MM.1S (cell line): ENCODE measurements around the gene RNASE8.

ENCODE experiments used
- EZH2 ChIP-seq: fragments of 300-600 bp; sonication (generic); optimal IDR thresholded peaks from 2 replicates; pipeline ENCODE3; 2017; ENCODE audit warnings: low read depth, mild to moderate bottlenecking, antibody characterized with exemption, low read length, mixed read lengths
- EZH2phosphoT487 ChIP-seq: fragments of 300-600 bp; sonication (generic); IDR thresholded peaks from 2 replicates; pipeline ENCODE4 v1.6.1; 2018; ENCODE audit warnings: antibody characterized with exemption, low read length
- TF ChIP-seq, protein P1 (sequence below): fragments of 300-600 bp; sonication (generic); IDR thresholded peaks from 2 replicates; pipeline ENCODE4 v1.5.1; 2016; ENCODE audit warnings: antibody characterized with exemption, low read length, mixed read lengths

DNA sequence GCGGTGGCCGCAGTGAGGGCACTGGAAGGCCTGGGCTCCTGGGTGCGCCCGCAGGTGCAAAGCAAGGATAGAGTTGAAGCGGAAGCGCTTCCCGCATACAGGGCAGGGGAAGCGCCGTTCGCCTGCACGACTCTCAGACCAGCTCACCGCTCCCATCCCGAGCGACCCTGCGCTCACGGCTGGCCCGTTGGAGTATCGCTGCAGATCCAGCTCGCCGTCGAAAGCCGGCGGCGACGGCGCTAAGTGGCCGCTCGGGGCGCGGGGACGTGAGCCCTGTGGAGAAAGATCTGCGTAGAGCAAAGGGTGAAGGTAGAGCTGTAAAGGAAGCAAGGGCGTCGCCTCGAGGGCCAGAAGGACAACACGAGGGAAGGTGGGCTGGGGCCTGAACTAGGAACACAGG, 35.4 kb downstream of the RNASE8 start:
- TF ChIP-seq, protein P1, sequence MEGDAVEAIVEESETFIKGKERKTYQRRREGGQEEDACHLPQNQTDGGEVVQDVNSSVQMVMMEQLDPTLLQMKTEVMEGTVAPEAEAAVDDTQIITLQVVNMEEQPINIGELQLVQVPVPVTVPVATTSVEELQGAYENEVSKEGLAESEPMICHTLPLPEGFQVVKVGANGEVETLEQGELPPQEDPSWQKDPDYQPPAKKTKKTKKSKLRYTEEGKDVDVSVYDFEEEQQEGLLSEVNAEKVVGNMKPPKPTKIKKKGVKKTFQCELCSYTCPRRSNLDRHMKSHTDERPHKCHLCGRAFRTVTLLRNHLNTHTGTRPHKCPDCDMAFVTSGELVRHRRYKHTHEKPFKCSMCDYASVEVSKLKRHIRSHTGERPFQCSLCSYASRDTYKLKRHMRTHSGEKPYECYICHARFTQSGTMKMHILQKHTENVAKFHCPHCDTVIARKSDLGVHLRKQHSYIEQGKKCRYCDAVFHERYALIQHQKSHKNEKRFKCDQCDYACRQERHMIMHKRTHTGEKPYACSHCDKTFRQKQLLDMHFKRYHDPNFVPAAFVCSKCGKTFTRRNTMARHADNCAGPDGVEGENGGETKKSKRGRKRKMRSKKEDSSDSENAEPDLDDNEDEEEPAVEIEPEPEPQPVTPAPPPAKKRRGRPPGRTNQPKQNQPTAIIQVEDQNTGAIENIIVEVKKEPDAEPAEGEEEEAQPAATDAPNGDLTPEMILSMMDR = no peak
- TF ChIP-seq EZH2 = no peak
- no peak for TF ChIP-seq EZH2phosphoT487
